IPS-NIHi11 (cell line): ENCODE results near the gene GCLC.
"Not testable (repeated sequence)": the region's sequence is repeated elsewhere in the genome, so short reads cannot be mapped to it uniquely, and the experiment has no call there.

Experiments used
- DNase-seq: peaks from one replicate; pipeline ENCODE4 v3.0.0; 2012; ENCODE audit warnings: mixed read lengths, low spot score

The GCLC gene

DNA sequence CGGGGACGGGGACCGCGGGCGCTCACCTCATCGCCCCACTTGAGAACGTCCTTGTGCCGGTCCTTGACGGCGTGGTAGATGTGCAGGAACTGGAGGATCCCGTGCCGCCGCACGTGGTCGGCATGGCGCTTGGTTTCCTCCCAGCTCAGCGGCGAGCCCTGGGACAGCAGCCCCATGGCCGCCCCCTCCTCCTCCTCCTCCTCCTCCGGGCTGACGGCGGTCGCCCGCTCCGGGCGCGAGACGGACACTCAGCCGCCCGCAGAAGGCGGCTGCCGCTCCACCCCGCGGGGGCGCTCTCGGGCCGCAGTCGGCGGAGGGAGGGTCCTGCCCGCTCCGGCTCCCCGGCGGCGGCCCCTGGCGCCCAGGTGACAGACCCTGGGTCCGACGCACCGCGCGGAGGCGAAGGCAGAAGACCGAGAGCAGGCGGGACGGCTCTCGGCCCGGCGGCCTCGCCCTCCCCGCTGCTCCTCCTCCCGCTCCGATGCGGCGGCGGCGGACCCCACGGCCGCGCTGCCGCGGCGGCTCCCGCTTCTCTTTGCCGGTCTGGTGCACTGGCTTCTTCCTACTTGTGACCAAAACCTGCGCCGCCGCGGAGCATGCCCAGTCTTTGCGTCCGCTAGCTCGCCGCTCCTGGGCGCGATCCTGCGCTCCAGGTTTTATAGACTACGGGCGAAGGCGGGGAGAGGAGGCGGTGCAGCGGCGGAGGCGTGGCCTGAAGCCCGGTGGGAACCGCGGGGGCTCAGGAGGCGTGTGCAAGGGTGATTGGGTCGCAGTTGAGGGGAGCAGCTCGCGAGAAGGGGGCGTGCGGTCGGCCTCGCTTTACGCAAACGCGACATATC is at the start of gene GCLC:
TSS of gene GCLC (minus strand) at position 632 of the 839 bp plus-strand sequence. CDS start at position 176, 456 bp downstream.
- peak; percentile 89 for DNase-seq

GRCh38 chr6:53594596-53594995 is 49.7 kb upstream of the GCLC start:
- no peak for DNase-seq

GRCh38 chr6:53593001-53593488 is 48.1 kb upstream of the GCLC start:
- no peak for DNase-seq

DNA sequence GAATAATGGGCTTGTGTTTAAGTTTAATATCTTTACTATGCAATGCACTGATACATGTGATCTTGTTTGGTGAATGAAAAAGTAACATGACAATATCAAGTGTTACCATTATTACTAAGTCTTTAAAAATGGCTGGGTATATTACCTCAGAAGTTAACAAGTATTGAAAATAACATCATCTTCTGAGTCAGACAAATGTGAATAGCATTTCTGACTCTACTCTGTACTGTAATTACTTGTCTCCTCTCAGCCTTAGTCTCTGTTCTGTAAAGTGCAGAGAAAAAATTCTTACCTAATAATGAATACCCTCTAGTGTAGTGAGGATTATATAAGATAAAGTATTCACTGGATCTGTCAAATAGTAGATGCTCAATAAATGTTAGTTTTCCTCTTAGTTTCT is 47.0 kb upstream of the GCLC start:
- no peak for DNase-seq

- DNase-seq = no peak
These were observed 44.1 kb upstream of the GCLC start for GRCh38 chr6:53588816-53589509.

DNA sequence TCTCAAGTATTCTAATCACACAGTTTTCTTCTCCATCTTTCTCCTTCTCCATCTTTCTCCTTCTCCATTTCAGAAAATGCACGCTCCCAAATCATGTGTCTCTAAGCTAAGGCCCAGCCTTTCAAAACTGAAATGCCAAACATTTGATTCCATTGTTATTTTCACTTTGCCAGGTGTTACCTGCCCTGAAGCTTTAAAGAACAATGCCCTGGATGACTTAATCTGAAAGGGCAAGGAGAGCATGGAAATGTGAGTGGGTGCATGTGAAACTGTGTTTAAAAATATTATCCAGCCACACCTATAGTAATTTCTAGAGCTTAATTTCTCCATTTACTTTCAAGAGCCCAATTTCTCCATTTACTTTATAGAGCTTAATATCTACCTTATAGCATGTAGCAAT is 42.4 kb upstream of the GCLC start:
- no peak for DNase-seq

GRCh38 chr6:53585208-53585900 is 40.5 kb upstream of the GCLC start:
- DNase-seq = no peak

DNA sequence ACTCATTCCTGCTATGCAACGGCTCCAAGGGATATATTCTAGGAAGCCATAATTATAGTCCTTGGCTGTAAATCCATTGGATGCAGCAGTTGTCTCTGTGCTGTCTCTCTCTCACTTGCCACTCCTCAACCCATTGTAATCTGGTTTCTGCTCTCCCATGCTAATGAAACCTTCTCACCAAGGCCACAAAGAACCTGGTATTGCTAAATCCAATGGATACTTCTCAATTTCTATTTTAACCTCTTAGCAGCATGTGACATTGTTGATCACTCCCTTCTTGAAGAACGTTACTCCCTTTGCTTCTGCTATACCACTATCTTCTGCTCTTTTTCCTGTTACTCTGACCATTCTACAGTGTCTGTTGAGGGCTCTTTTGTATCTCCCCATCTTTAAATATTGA is 39.8 kb upstream of the GCLC start:
- DNase-seq = no peak

GRCh38 chr6:53583451-53583850 is 38.5 kb upstream of the GCLC start:
- DNase-seq = no peak

- DNase-seq = no peak
These were observed 38.1 kb upstream of the GCLC start for GRCh38 chr6:53582963-53583362.

- no peak for DNase-seq
These were observed 37.0 kb upstream of the GCLC start for GRCh38 chr6:53581856-53582255.

GRCh38 chr6:53581173-53581773 is 36.4 kb upstream of the GCLC start:
- DNase-seq = no peak

GRCh38 chr6:53579338-53579737 is 34.4 kb upstream of the GCLC start:
- DNase-seq = no peak

DNA sequence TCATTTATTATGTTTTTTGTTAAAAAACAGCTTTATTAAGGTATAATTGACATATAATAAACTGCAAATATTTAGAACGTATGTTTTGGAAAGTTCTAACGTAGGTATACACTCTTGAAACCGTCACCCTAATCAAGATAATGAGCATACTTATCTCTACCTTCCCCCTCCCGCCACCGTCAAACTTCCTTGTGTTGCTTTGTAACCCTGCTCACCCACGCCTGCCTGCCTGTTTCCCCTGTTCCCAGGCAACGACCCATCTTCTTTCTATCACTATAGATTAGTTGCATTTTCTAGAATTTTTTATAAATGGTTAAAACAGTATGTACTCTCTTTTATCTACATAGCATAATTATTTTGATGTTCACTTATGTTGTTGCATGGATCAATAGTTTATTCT is 33.5 kb upstream of the GCLC start:
- DNase-seq = no peak

DNA sequence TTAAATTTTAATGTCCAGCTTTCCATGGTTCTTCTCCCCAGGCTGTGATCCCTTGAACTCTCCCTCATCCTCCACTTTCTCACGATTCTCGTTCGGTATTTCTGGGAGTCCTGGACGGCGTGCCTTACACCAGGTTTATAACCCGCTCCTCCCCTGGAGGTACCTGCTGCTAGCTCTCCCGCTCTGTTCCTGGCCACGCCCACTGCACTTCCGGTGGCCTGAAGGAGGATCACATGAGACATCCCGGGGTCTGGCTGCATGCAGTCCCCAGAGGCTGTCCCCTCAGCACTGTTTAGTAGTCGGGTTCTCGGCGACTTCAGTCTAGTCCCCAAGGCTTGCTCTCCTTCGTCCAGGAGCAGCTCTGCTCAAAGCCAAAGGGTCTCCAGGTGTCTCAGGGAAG is 28.4 kb upstream of the GCLC start:
- DNase-seq = peak; percentile 47

DNA sequence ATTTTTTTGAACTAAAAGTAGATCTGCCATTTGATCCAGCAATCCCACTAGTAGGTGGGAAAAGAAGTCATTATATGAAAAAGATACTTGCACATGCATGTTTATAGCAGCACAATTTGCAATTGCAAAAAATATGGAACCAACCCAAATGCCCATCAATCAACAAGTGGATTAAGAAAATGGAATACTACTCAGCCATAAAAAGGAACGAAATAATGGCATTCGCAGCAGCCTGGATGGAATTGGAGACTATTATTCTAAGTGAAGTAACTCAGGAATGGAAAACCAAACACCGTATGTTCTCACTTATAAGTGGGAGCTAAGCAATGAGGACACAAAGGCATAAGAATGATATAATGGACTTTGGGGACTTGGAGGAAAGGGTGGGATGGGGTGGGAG is 27.5 kb upstream of the GCLC start:
- not testable (repeated sequence) for DNase-seq

GRCh38 chr6:53568776-53569616 is 24.1 kb upstream of the GCLC start:
- no peak for DNase-seq

GRCh38 chr6:53567701-53568100 is 22.8 kb upstream of the GCLC start:
- DNase-seq = no peak

GRCh38 chr6:53566755-53567154 is 21.9 kb upstream of the GCLC start:
- no peak for DNase-seq

DNA sequence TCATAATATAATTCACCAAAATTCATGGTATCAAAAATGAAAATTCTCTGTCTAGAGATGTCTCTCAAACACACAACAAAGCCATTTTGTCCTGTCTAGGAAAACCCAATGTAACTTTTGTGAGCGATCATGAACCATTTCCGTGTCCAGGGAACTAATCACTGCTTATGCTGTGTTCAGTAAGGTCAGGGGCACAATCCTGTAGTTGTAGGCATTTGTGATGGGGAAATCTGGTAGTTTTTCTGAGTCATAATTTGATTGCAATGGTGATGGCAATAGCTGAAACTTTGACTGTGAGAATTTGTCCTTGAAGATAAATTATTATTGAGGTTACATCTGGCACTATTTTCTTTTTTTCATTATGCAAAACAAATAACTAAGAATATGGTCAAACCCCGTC is 21.0 kb upstream of the GCLC start:
- no peak for DNase-seq

DNA sequence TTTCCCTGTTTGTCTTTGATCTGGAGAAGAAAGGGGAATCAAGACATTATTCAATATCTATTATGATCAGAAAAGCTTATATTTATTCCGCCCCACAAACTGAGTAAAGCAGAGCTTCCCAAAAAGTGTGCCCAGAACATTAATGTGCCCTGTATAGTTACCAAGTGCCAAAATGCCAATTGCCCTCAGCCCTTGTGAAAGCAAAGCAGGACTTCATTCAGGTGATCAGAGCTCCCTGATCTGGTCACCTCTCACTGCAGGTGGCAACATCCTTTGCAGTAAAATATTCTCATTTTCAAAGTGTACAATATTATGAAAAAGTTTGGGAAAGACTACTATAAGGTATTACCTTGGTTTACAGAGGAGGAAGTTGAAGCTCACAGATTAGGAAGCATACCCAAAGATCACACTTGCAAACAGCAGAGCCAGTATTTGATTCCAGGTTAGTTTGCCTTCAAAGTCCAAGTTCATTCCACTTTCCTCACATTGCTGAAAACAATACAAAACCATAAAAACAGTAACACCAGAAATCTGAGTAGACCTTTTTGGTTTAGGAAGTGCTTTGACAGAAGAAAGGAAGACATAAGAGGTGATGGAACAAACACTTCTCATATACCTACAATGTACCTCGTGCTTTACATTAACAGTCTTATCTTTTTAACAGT is 19.6 kb upstream of the GCLC start:
- no peak for DNase-seq
